Measurements from ENCODE around the gene CAPN11.
A peak's percentile ranks its signal among the peaks of the same experiment; 100 is the strongest.
"Not testable (repeated sequence)": the region's sequence is repeated elsewhere in the genome, so short reads cannot be mapped to it uniquely, and the experiment has no call there.

CAPN11 gene

DNA sequence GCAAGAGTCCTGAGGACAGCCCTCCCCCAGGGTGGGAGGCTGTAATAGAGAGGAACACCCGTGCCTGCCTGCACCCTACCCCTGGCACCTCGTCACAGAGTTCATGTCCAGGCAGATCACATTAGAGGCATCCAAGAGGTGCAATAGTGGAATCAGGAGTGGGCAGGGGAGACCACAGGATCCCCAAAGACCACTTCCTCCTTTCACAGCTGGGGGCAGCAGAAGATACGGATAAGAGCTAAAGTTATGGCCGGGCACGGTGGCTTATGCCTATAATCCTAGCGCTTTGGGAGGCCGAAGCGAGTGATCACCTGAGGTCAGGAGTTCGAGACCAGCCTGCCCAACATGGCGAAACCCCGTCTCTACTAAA is 1.5 kb upstream of the CAPN11 start:
- DNase-seq, result no peak

DNA sequence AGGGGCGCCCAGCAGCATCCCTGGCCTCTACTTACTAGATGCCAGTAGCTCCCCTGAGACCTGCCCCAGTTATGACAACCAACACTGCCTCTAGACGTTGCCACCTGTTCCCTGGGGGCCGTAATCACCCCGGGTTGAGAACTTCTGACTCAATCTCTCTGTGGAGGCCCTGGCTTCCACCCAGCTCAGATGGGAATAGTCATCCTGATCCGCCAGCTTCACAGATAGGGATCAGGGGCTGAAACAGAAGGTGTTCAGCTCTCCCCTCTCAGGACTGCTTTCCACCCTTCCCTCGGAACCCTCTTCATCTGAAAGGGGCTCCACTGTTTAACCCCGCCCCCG is 3.3 kb downstream of the CAPN11 start:
- no peak for DNase-seq

DNA sequence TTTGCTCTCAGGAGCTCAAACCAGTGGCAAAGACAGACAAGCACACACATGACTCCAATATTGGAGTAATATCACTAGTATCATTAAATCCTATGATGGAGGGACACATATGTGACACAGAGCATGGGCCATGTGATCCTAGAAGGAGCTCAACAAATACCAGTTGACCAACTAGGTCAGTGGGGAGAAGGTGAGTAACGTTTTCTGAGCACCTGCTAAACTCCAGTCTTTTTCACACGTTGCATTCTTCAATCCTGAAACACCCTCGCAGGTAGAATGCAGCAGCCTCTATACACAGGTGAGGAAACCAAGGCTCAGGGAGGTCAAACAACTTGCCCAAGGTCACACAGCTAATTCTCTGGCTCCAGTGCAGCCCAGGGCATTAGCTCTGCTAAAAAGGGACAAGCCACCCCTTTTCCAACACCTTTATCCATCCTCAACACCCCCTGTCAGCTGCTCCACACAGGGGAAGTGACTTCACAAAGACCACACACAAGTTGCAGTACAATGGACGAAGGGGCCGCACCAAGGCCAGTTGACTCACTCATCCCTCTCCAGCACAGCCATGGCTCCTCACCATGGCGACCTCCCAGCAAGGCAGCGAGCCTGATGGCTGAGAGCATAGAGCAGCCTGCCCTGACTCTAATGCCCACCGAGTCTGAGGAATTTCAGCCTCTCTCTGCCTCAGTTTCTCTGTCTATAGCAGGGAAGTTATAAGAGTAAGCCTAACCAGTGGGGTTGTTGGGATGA is 4.4 kb downstream of the CAPN11 start:
- no peak for DNase-seq

DNA sequence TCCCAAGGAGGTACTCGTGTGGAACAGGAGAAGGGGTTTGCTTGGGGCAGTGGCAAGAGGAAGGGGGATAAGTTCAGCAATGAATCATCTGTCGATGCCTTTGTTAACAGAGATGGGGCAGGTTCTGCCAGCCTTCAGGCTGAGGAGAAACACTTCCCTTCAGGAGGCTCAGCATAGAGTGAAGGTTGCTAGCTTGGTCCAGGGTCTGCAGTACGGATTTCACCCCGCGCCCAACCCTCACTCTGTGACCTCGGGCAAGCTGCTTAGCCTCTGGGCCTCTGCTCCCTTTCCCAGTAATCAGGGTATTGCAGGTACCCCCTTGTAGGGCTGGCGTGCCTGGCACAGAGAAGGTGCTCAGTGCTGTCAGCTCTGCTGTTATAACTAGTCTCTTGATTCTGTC is 7.5 kb downstream of the CAPN11 start:
- no peak for DNase-seq

DNA sequence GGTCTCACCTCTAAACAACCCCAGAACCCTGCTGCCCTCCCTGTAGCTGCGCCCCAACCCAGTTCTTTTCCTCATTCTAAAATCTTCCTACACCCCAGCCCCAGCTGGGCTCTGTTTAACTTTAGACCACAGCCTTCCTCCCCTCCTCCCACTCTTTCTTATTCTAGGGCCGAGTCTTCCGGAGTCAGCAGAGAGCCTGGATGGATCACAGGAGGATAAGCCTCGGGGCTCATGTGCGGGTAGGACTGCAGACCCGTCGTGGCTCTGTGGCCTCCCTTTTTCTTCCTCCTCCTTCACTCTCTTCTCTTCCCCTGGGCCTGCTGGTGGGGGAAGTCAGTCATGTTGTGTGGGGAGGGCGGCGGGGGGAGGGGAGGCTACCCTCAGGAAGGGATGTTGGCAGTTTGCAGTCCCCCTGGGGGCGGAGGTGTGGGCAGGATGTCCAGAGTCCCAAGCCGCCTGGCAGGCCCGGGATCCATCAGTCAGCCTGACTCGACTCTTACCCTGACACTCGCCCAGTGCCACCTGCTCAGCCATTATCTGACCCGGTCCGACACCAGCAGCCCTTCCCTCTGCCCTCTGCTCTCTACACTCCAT is 8.1 kb downstream of the CAPN11 start:
- DNase-seq, result no peak

DNA sequence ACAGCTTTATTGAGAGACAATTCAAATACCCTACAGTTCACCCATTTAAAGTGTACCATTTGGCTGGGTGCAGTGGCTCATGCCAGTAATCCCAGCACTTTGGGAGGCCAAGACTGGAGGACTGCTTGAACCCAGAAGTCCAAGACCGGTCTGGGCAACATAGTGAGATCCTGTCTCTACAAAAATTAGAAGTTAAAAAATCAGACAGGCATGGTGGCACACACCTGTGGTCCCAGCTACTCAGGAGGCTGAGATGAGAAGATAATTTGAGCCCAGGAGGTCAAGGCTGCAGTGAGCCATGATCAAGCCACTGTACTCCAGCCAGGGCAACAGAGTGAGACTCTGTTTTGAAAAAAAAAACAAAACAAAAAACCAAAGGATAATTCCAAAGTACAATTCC is 8.9 kb downstream of the CAPN11 start:
- DNase-seq, result no peak

DNA sequence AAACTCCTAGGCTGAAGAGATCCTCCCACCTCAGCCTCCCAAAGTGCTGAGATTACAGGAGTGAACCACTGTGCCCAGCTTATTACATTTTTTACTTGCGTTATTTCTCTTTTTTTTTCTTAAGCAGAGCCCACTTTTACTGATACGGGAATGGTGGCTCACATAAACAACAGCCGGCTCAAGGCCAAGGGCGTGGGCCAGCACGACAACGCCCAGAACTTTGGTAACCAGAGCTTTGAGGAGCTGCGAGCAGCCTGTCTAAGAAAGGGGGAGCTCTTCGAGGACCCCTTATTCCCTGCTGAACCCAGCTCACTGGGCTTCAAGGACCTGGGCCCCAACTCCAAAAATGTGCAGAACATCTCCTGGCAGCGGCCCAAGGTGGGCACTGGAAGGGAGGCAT is 10.5 kb downstream of the CAPN11 start:
- no peak for DNase-seq

DNA sequence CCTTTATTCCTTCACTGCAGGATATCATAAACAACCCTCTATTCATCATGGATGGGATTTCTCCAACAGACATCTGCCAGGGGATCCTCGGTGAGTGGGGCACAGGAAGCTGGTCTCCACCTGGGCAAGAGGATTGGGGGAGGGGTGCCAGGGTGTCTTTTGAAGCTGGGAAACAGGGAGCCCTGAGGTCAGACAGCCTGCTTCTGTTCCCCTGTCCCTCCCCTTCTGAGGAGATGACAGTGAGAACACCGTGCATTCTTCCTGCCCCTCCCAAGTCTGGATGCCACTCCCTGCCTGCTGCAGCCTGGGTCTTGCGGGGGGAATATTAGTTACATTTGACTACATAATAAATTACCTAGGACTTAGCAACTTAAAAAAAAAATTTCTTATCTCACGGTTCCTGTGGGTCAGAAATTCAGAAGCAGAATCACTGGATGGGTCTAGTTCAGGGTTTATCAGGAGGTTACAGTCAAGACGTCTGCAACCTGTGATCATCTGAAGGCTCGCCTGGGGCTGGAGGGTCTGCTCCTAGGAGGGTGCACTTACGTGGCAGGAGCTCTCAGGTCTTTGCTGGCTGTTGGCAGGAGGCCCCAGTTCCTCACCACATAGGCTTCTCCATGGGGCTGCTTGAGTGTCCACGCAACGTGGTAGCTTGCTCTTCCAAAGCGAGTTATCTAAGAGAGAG is 11.4 kb downstream of the CAPN11 start:
- no peak for DNase-seq

DNA sequence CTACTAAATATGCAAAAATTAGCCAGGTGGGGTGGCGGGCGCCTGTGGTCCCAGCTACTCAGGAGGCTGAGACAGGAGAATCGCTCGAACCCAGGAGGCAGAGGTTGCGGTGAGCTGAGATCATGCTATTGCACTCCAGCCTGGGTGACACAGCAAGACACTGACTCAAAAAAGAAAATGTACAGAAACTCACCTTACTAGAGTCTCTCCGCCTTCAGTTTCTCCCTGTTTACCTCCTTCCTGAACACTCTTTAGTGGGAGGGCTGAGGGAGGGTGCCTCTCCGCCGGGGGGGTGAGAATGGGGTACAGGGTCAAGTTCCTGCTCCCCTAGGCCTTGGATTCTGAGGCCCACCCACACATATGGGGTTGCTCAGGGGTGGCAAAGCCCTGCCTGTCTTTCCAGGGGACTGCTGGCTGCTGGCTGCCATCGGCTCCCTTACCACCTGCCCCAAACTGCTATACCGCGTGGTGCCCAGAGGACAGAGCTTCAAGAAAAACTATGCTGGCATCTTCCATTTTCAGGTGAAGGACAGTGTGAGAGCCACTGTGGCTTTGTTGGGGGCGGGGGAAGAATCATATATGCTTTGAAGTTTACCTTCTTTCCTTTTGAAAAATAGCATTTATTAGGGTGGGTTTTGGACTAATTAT is 13.4 kb downstream of the CAPN11 start:
- no peak for DNase-seq

DNA sequence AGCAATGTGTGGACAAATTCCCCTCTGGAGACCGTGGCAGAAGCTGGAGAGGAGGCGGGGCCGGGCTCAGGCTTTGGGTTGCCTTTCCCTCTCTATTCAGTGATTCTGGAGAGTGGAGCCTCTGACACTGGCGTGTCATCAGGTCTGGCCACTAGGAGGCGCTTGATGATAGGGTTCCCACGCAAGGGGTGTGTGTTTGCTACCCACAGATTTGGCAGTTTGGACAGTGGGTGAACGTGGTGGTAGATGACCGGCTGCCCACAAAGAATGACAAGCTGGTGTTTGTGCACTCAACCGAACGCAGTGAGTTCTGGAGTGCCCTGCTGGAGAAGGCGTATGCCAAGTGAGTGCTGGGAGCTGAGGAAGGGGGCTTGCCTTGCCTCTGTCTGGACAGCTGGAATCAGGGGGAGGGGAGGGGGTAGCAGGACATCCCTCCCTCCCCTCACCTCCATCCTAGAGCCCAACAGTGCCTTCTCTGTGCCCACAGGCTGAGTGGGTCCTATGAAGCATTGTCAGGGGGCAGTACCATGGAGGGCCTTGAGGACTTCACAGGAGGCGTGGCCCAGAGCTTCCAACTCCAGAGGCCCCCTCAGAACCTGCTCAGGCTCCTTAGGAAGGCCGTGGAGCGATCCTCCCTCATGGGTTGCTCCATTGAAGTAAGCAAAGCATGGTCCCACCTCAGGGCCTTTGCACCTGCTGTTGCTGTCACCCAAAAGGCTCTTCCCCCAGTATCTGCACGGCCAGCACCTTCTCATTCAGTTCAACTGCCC is 14.3 kb downstream of the CAPN11 start:
- peak; percentile 41 to 82 for DNase-seq

DNA sequence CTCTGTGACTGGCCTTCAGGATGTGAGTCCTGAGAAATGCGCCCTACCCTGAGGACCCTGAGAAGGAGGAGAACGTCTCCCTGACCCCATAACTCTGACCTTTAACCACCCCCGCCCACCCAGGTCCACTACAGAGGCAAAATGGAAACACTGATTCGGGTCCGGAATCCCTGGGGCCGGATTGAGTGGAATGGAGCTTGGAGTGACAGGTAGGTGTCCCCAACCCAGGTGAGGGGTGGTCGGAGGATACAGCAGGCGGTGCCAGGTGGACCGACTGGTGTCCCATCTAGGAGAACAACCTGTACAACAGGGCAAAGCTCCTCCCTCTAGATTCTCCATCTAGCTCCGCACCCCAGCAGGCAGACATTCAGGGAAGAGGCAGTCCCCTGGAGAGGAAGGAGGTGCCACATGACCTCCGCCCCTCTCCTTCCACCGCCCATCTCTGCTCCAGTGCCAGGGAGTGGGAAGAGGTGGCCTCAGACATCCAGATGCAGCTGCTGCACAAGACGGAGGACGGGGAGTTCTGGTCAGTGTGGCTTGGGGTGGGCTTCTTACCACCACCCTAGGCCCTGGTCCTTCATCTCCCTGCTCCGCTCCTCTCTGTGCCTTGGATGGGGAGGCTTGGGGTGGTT is 17.6 kb downstream of the CAPN11 start:
- no peak for DNase-seq

DNA sequence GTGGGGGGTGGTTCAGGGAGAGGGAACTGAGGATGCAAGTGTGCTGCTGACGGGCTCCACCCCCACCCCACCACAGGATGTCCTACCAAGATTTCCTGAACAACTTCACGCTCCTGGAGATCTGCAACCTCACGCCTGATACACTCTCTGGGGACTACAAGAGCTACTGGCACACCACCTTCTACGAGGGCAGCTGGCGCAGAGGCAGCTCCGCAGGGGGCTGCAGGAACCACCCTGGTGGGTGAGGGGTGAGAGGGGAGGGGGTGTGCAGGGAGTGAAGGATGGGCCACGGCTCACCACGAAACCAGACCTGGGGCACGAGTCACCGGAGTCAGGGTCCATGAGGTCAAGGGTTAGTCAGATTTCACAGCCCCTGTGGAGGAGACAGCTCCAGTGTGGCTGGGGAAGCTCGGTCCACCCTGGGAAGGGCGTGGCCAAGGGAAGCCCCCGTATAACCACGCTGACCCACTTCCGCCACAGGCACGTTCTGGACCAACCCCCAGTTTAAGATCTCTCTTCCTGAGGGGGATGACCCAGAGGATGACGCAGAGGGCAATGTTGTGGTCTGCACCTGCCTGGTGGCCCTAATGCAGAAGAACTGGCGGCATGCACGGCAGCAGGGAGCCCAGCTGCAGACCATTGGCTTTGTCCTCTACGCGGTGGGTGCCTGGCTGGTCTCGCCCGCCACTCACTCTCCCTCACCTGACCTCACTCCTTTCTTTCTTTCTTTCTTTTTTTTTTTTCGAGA is 18.3 kb downstream of the CAPN11 start:
- DNase-seq, result no peak

DNA sequence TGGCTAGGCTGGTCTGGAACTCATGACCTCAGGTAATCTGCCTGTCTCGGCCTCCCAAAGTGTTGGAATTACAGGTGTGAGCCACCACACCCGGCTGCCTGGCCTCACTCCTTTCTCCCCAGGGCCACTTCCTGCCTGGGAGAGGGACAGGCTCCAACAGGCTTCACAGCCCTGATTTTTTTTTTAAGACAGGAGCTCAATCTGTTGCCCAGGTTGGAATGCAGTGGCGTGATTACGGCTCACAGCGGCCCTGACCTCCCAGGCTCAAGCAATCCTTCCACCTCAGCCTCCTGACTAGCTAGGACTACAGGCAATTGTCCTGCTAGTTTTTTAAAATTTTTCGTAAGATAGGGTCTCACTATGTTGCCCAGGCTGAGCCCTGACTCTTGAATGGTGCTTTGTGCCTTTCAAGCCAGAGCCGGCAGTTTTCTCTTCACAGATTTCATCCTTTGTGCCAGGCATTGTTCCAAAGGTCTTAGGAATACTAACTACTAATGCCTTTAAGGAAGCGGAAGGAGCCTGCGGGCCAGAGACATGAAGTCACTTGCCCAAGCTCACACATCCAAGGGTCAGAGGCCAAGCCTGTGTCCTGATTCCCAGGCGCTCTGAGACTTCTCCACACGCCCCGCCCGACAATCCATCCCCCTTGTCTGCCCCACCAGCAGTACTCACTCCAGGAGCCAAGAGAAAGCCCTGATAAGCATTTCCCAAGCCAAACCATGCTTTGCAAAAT is 19.2 kb downstream of the CAPN11 start:
- DNase-seq, result no peak

DNA sequence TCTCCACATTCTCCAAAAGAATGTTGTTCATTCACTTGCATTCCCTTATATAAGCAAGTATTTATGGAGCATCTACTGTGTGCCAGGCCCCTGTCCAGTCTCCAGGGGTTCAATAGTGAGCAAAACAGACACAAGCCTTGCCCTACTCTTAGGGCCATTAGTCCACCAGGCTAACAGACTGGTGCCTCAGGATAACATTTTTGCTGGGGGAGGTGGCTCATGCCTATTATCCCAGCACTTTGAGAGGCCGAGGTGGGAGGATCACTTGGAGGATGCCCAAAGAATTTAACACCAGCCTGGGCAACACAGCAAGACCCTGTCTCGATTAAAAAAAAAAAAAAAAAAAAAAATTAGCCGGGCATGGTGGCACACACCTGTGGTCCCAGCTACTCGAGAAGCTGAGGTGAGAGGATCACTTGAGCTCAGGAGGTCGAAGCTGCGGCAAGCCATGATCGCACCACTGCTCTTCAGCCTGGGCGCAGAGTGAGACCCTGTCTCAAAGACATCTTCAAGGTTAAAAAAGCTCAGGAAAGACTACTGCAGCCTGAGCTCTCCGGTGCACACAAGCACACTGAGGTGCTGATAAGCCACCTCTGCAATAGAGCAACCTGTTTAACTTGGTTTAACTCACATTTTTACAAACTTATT is 19.9 kb downstream of the CAPN11 start:
- no peak for DNase-seq

DNA sequence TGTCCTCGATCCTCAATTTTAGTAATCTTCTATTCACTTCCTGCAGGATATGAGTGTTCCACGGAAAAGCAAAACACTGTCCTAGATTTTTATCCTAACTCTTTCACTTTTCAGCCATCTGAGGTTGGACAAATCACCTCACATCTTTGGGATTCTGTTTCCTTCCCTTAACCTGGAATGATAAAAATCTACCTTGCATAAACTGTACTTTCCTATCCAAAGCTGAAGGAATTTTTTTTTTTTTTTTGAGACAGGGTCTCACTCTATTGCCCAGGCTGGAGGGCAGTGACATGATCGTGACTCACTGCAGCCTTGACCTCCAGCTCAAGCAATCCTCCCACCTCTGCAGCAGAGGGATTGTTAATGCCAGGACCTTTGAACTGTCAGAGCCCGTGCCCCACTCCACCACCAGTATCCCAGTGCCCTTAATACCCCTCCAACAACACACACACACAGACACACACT is 20.5 kb downstream of the CAPN11 start:
- DNase-seq, result no peak

DNA sequence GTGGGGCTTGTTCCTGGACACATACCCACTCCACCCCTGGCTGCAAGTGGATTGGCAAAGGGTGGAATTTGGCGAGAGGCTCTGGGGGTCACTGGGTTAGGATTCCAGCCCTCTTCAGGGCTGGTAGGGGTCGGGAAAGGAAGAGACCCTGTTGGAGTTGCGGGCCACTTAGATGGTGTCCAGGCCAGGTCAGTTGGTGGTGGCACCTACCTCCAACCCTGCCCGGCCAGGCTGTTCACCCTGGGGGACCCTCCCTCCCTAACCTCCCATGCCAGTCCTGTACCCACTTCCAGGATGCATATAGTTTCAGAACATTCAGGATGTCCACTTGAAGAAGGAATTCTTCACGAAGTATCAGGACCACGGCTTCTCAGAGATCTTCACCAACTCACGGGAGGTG is 21.0 kb downstream of the CAPN11 start:
- DNase-seq, result no peak

DNA sequence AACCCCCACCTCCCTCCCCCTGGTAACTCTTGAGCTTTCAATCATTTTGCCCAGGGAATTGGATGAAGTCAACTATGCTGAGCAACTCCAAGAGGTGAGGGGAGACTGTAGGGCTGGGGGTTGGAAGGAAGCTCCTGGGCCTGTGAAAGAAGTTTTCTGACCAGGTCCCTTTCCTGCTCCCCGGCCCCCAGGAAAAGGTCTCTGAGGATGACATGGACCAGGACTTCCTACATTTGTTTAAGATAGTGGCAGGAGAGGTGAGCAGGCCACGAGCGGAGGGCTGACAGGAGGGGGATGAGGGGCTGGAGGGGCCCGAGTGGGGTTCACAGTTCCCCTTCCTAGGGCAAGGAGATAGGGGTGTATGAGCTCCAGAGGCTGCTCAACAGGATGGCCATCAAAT is 21.8 kb downstream of the CAPN11 start:
- no peak for DNase-seq

DNA sequence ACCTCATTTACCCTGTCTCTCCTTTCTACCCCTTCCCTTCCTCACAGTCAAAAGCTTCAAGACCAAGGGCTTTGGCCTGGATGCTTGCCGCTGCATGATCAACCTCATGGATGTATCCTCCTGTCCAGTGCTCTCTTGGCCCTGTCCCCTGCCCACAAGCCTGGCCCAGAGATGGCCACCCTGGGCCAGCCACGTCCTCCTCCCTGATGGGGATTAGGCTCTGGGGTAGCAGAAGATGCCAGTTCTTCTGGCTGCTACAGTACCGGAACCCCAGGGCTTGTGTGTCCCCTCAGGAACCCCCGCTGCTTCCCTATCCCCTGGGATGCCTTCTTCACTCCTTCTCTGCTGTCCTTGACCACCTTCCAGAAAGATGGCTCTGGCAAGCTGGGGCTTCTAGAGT is 22.3 kb downstream of the CAPN11 start:
- DNase-seq, result no peak

DNA sequence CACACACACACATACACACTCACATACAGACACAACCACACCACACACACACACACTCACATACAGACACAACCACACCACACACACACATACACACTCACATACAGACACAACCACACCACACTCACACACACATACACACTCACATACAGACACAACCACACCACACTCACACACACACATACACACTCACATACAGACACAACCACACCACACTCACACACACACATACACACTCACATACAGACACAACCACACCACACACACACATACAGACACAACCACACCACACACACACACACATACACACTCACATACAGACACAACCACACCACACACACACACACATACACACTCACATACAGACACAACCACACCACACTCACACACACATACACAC is 23.2 kb downstream of the CAPN11 start:
- DNase-seq, result not testable (repeated sequence)

DNA sequence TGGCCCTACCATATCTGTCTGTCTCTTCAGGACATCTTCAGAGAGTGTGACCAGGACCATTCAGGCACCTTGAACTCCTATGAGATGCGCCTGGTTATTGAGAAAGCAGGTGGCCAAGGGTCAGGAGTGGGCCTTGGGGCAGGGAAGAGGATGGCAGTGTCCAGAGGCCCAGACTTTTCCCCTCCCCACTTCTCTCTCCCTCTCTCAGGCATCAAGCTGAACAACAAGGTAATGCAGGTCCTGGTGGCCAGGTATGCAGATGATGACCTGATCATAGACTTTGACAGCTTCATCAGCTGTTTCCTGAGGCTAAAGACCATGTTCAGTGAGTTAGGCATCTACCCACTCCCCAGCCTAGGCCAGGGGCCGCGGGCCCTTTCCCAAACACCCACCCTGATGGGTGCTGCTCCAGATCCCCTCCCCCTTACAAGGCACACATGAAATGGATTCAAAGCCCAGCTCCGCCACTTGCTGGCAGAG is 24.3 kb downstream of the CAPN11 start:
- DNase-seq, result no peak
